Colonic mucosa (tissue), 4 donors: ENCODE data around the gene JPH3. TPM values are rescaled to one million over a fixed set of nuclear protein-coding genes. Genes with fewer than 3 reads are reported as not detected.

Source experiments
- DNase-seq: peaks from one replicate; pipeline ENCODE4 v3.0.0-alpha.2; 2020
- H3K27ac ChIP-seq: fragments of 200-600 bp; one replicate; pipeline ENCODE4 v1.8.0; 2021
- H3K27me3 ChIP-seq: fragments of 200-600 bp; one replicate; pipeline ENCODE4 v1.8.0; 2021
- H3K36me3 ChIP-seq: fragments of 200-600 bp; one replicate; pipeline ENCODE4 v1.8.0; 2021
- H3K4me1 ChIP-seq: fragments of 200-600 bp; one replicate; pipeline ENCODE4 v1.8.0; 2021; ENCODE audit warnings: mild to moderate bottlenecking
- H3K4me3 ChIP-seq: fragments of 200-600 bp; one replicate; pipeline ENCODE4 v1.8.0; 2021
- H3K9ac ChIP-seq, 2 donors: one replicate each; pipeline ENCODE4 v1.7.0; 2013; ENCODE audit warnings: control low read depth in 2 of 2, low read depth in 2 of 2, low read length in 2 of 2
- H3K9me3 ChIP-seq: fragments of 200-600 bp; one replicate; pipeline ENCODE4 v1.8.0; 2021
- CTCF ChIP-seq: fragments of 200-600 bp; IDR thresholded peaks from one replicate; pipeline ENCODE4 v1.8.0; 2022; ENCODE audit warnings: antibody characterized with exemption, mild to moderate bottlenecking
- intact Hi-C: fragments of 100-400 bp; cut with DNase I; formaldehyde crosslinking; loops from one replicate; pipeline ENCODE4 v1.14.1; 2022
- total RNA-seq, 2 donors: library from RNA; stranded (reverse); fragmentation: NEBNext Ultra II Directional in 1 of 2; extraction: Animal tissue kit (Norgen Biotek cat#: 25700) in 1 of 2; gene quantifications; one replicate each; pipeline ENCODE4 v1.2.1, GENCODE V29; 2021
- donor health status: healthy.
- donor health status: DM: no; HTN: no; CAD: no.
- donor health status: DM: no; HTN: no; CAD: no.

Gene JPH3
- total RNA-seq, 2 donors from 2014 or later = 0.15 to 0.42 TPM

DNA sequence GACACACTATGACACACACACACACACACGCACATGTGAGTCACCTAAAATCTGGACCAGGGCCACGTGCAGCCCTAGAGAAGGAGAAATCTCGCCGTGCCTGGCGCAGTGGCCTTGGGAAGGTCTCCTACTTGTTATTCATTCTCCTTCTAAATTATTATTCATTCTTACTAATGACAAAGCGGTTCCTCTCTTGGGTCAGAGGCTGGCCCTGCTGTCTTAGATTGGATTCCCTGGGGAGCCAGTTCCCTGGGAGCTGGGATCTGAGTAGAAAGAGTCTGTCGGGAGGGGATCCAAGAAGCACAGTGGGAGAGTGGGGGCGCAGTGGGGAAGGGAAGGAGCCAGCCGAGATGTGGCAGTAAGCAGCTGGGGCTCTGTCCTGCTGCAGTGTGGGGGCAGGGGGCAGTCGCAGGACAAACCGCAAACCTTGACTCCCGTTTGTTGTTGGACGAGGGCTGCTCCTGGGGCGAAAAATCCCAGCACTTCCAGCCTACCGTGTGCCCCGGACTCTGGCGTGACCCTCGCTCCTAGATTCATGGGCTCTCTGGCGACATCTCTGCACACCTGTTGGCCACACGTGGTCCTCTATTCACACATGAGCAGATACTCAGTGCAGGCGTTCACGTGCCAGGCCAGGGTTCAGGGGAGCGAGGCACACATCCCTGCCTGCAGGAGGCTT lies 18.7 kb upstream of the JPH3 start:
- Histone ChIP-seq H3K9ac (no peak overlapping the region), H3K4me3 (no peak overlapping the region), H3K9me3 (no peaks in the 10 kb centered on the region), H3K36me3 (no peaks in the 10 kb centered on the region), H3K27ac (no peak overlapping the region), H3K4me1 (no peaks in the 10 kb centered on the region), H3K27me3 (no peaks in the 10 kb centered on the region)
- TF ChIP-seq CTCF = no peak
- DNase-seq = no peak
- intact Hi-C loops = no loop called here

DNA sequence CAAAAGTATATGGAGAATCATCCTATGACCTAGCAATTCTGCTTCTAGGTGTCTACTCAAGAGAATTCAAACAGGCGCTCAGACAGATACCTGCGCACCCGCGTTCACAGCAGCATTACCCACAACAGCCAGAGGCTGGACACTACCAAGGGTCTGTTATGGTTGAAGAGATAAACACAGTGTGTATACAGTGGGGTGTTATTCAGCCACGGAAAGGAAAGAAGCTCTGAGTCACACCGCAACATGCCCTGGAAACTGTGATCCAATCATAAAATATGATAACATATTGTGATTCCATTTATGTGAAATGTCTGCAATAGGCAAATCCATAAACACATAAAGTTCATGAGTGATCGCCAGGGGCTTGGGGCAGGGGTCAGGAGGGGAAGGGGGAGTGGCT lies 18.0 kb upstream of the JPH3 start:
- Histone ChIP-seq H3K9ac (no peak overlapping the region), H3K9me3 (no peaks in the 10 kb centered on the region), H3K27me3 (no peaks in the 10 kb centered on the region), H3K4me3 (no peak overlapping the region), H3K36me3 (no peaks in the 10 kb centered on the region), H3K4me1 (no peaks in the 10 kb centered on the region), H3K27ac (no peak overlapping the region)
- intact Hi-C loops = no loop called here
- DNase-seq = no peak
- no peak for TF ChIP-seq CTCF

GRCh38 chr16:87584975-87585374 lies 17.3 kb upstream of the JPH3 start:
- TF ChIP-seq CTCF = no peak
- Histone ChIP-seq H3K9ac (no peak overlapping the region), H3K4me3 (no peak overlapping the region), H3K27me3 (no peaks in the 10 kb centered on the region), H3K27ac (no peak overlapping the region), H3K9me3 (no peaks in the 10 kb centered on the region), H3K36me3 (no peaks in the 10 kb centered on the region), H3K4me1 (no peaks in the 10 kb centered on the region)
- intact Hi-C loops = loop anchor here (5.0 kb wide), 1 partner anchor 187 kb away; no protein-coding TSS in a partner anchor
- DNase-seq = no peak

DNA sequence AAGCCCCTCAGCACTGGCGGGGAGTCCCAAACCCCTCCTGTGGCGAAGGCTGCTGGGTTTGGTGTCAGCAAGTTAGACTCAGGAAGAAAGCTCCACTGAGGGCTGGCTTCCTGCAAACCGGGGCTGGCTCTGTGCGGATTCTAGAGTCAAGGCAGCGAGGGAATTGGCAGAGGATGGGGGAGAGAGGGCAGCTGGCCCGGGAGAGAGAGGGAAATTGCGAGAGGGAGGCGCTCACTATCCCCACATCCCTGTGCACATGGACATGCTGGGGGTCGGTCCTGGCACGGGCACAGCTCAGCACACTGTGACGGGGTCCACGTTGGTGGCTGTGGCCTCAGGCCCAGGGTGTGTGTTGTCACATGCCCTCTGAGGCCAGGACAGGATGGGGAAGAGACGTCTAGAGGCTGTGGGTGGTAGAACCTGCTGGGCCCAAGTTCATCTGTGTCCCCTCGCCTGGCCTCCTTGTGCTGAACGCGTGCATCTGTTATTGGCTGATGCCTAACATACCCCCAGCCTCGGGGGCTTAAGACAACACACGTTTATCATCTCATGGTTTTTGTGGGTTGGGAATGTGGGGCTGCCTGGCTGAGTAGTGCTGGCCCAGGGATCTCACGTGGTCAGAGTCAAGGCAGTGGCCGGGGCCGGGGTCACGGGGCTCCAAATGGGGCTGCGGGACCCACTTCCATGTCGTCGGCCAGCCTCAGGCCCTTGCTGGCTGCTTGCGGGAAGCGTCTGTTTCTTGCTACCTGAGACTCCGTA lies 16.7 kb upstream of the JPH3 start:
- Histone ChIP-seq H3K4me1 (no peaks in the 10 kb centered on the region), H3K9me3 (no peaks in the 10 kb centered on the region), H3K4me3 (no peak overlapping the region), H3K27ac (no peak overlapping the region), H3K9ac (no peak overlapping the region), H3K27me3 (no peaks in the 10 kb centered on the region), H3K36me3 (no peaks in the 10 kb centered on the region)
- intact Hi-C loops = loop anchor here (5.0 kb wide), 1 partner anchor 187 kb away; no protein-coding TSS in a partner anchor
- TF ChIP-seq CTCF = no peak
- no peak for DNase-seq

GRCh38 chr16:87586201-87586782 lies 16.0 kb upstream of the JPH3 start:
- no peak for TF ChIP-seq CTCF
- DNase-seq = no peak
- no peaks in the 10 kb centered on the region for H3K36me3 ChIP-seq
- H3K9me3 ChIP-seq = no peaks in the 10 kb centered on the region
- H3K27me3 ChIP-seq = no peaks in the 10 kb centered on the region
- intact Hi-C loops = loop anchor here (5.0 kb wide), 1 partner anchor 186 kb away; no protein-coding TSS in a partner anchor
- H3K4me1 ChIP-seq = no peaks in the 10 kb centered on the region
- no peak overlapping the region for H3K4me3 ChIP-seq
- no peak overlapping the region for H3K27ac ChIP-seq
- no peak overlapping the region for H3K9ac ChIP-seq
